ENCODE measurements around the gene TMEM151A. TPM values are rescaled to one million over a fixed set of nuclear protein-coding genes. Genes with fewer than 3 reads are reported as not detected.

Gene TMEM151A
- total RNA-seq, 1 donor from 2014 or later = 2.1 TPM

- no peaks in the 10 kb centered on the region for H3K9me3 Mint-ChIP-seq
- peak; percentile 100 for DNase-seq (ENCODE audit: extremely low spot score, unreplicated experiment)
- peaks cover 10% of the 10 kb centered on the region for H3K4me1 Mint-ChIP-seq (ENCODE audit: unreplicated experiment)
- TF ChIP-seq, protein P1, sequence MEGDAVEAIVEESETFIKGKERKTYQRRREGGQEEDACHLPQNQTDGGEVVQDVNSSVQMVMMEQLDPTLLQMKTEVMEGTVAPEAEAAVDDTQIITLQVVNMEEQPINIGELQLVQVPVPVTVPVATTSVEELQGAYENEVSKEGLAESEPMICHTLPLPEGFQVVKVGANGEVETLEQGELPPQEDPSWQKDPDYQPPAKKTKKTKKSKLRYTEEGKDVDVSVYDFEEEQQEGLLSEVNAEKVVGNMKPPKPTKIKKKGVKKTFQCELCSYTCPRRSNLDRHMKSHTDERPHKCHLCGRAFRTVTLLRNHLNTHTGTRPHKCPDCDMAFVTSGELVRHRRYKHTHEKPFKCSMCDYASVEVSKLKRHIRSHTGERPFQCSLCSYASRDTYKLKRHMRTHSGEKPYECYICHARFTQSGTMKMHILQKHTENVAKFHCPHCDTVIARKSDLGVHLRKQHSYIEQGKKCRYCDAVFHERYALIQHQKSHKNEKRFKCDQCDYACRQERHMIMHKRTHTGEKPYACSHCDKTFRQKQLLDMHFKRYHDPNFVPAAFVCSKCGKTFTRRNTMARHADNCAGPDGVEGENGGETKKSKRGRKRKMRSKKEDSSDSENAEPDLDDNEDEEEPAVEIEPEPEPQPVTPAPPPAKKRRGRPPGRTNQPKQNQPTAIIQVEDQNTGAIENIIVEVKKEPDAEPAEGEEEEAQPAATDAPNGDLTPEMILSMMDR (conservative IDR thresholded peaks at IDR 0.05) = no peak
- peak within 1 kb of the TSS; percentile 99 for H3K27ac Mint-ChIP-seq
- H3K36me3 Mint-ChIP-seq = peaks cover 4% of the 10 kb centered on the region
- H3K4me3 Mint-ChIP-seq = peak within 1 kb of the TSS; percentile 97
- H3K27me3 Mint-ChIP-seq = no peaks in the 10 kb centered on the region
These were observed 23.3 kb upstream of the TMEM151A start, which contains the start of gene RAB1B for GRCh38 chr11:66268244-66268951. Gene RAB1B (plus strand): TSS chr11:66268639. CDS start chr11:66268680, 41 bp downstream.

DNA sequence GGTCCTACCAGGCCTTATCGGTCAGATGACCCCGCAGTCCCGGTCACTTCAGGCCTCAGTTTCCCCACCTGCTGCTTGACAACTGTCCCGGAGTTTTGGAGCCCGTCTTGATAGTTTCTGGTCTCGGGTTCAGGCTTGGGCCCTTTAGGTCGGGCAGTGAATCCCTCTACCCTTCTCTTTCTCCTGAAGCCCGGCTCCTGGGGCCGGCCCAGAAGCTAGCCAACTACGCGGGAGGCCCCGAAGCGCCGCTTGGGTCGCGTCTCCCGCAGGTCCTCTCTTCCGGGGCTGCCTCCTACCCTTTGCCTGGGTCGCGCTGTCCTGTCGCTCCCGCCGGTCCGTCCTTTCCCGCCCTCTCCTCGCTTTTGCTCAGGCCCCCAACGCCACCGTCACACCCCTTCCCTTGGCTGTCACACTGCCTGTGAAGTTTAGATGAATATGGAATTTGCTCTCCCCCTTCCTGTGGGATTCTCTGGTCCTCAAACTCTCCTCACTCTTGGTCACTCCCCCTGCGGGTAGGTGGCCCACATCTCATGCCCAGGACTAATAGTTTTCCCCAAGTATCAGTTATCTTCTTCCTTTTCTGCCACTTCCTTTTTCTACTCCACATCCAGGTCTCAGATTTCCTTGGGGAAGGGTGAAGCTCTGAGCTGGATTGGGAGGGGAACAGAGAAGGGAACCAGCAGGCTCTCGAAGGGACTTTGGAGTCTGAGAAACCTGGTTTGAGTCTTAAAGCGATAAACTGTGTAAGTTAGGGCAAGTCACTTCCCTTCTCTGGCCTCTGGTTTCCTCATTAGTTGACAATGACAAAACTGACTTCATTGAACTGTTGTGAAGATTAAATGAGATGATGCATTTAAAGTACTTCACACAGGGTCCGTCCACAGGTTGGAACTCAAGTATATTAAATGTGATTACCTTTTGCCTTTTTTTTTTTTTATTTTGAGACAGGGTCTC, 22.5 kb upstream of the TMEM151A start:
- peak overlapping the region; percentile 97 for H3K4me3 Mint-ChIP-seq
- peaks cover 10% of the 10 kb centered on the region for H3K4me1 Mint-ChIP-seq (ENCODE audit: unreplicated experiment)
- H3K36me3 Mint-ChIP-seq = peaks cover 5% of the 10 kb centered on the region
- TF ChIP-seq, protein P1 (conservative IDR thresholded peaks at IDR 0.05) = peak; percentile 50
- H3K9me3 Mint-ChIP-seq = no peaks in the 10 kb centered on the region
- no peaks in the 10 kb centered on the region for H3K27me3 Mint-ChIP-seq
- peak overlapping the region; percentile 92 for H3K27ac Mint-ChIP-seq
- no peak for DNase-seq (ENCODE audit: extremely low spot score, unreplicated experiment)

DNA sequence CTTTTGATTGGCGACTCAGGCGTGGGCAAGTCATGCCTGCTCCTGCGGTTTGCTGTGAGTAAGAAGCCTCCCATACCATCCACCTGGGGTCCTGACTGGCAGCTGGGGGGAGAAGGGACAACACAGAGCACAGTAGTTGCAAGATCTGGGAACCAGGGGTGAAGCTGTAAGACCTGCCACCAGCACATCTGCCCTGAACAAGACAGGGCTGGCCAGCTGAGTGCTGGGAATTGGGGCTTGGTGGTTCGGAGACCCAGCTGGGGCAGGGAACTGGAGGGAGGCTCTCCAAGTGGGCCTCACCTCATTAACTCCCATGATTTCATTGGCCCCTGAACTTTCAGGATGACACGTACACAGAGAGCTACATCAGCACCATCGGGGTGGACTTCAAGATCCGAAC, 19.9 kb upstream of the TMEM151A start:
- no peak for DNase-seq (ENCODE audit: extremely low spot score, unreplicated experiment)
- Mint-ChIP-seq H3K9me3 (no peaks in the 10 kb centered on the region), H3K27me3 (no peaks in the 10 kb centered on the region)

GRCh38 chr11:66272596-66272995, 19.1 kb upstream of the TMEM151A start:
- H3K36me3 Mint-ChIP-seq = peaks cover 5% of the 10 kb centered on the region
- H3K4me3 Mint-ChIP-seq = no peak overlapping the region
- no peaks in the 10 kb centered on the region for H3K9me3 Mint-ChIP-seq
- DNase-seq (ENCODE audit: extremely low spot score, unreplicated experiment) = no peak
- peaks cover 4% of the 10 kb centered on the region for H3K4me1 Mint-ChIP-seq (ENCODE audit: unreplicated experiment)
- no peaks in the 10 kb centered on the region for H3K27me3 Mint-ChIP-seq
- TF ChIP-seq, protein P1 (conservative IDR thresholded peaks at IDR 0.05) = no peak
- H3K27ac Mint-ChIP-seq = no peak overlapping the region

More for the DNA sequence above, 19.9 kb upstream of the TMEM151A start:
- H3K36me3 Mint-ChIP-seq = peaks cover 5% of the 10 kb centered on the region
- TF ChIP-seq, protein P1 (conservative IDR thresholded peaks at IDR 0.05) = no peak
- H3K4me1 Mint-ChIP-seq (ENCODE audit: unreplicated experiment) = peaks cover 10% of the 10 kb centered on the region
- H3K27ac Mint-ChIP-seq = no peak overlapping the region
- no peak overlapping the region for H3K4me3 Mint-ChIP-seq

DNA sequence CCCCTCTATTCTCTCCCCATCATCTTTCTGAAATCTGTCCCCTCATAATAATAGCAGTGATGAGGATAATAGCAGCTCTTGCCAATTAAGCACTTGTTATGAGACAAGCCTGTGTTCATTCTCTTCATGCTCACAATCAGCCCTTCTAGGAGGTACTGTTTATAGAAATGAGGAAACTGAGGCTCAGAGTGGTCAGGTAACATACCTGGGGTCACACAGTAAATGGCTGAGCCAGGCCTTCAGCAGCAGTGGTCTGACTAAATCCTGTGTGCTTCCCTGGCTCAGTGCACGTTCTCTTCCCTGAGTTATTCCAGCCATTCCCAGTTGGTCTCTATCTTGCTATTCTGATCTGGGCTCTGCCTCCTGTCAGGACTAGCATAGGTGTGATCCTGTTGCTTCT, 17.5 kb upstream of the TMEM151A start:
- TF ChIP-seq, protein P1 (conservative IDR thresholded peaks at IDR 0.05) = no peak
- Mint-ChIP-seq H3K9me3 (no peaks in the 10 kb centered on the region), H3K27me3 (no peaks in the 10 kb centered on the region), H3K27ac (no peak overlapping the region), H3K4me3 (no peak overlapping the region), H3K4me1 (ENCODE audit: unreplicated experiment) (peaks cover 10% of the 10 kb centered on the region), H3K36me3 (peaks cover 5% of the 10 kb centered on the region)
- DNase-seq (ENCODE audit: extremely low spot score, unreplicated experiment) = no peak
